ENCODE data around the gene AMBN.

DNA sequence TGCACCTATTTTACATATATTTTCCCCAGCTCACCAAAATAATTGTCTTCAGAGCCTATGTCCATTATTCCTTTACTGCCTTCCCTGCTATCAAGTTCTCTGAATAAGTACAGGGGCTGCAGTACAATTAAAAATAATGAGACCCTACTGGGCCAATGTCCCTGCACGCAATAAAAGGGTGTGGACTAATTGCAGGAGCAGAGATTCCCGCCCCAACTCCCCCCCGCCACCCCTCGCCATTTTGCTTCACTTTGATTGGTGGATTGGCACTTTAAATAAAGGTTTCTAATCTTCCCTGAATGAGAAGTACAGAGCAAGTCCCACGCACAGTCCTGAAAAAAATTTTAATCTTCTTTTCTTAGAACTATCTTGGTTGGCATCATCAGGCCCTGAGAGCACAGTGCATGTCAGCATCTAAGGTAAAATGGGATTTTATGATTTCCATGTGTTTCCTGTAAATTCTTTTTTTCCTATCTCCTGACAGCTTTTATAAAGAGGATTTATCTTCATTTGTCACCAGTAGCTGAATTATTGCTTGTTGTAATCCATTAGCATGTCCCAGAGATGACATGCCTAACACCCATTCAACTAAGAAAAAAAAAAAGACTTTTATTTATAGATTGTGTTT is at the start of gene AMBN:
- TF ChIP-seq CTCF (conservative IDR thresholded peaks at IDR 0.05) (no peak), ZFX (IDR thresholded peaks at IDR 0.05) (no peak)

Data from C4-2B (cell line).